PFSK-1 (cell line): ENCODE data around the gene METTL21A.

ENCODE experiments used
- FOXP2 ChIP-seq: optimal IDR thresholded peaks from 2 replicates; pipeline ENCODE3; 2011; ENCODE audit warnings: borderline replicate concordance, control low read depth, inconsistent platforms; ENCODE audit not compliant: insufficient read depth; ENCODE audit errors: extremely low read length, extremely low read depth
- POLR2AphosphoS5 ChIP-seq: IDR thresholded peaks from 2 replicates; pipeline ENCODE4 v1.6.1; 2012; ENCODE audit warnings: low read depth, mild to moderate bottlenecking, control low read depth, low read length, moderate library complexity
- SIN3A ChIP-seq: IDR thresholded peaks from 2 replicates; pipeline ENCODE4 v1.6.1; 2012; ENCODE audit warnings: mild to moderate bottlenecking, low read length, moderate library complexity, borderline replicate concordance; ENCODE audit not compliant: insufficient read depth
- TAF1 ChIP-seq: IDR thresholded peaks from 2 replicates; pipeline ENCODE4 v1.6.1; 2012; ENCODE audit warnings: low read length, control low read depth, borderline replicate concordance; ENCODE audit not compliant: insufficient read depth
- TF ChIP-seq, protein P1 (sequence below), 2 experiments: IDR thresholded peaks; 2 replicates each; pipeline versions ENCODE4 v1.6.1 to v1.8.0; 2011 to 2012; ENCODE audit warnings: low read depth in 2 of 2, low read length in 2 of 2, control low read depth in 1 of 2, inconsistent platforms in 1 of 2, mild to moderate bottlenecking in 1 of 2, moderate library complexity in 1 of 2; ENCODE audit not compliant: insufficient read depth in 1 of 2

Gene METTL21A

DNA sequence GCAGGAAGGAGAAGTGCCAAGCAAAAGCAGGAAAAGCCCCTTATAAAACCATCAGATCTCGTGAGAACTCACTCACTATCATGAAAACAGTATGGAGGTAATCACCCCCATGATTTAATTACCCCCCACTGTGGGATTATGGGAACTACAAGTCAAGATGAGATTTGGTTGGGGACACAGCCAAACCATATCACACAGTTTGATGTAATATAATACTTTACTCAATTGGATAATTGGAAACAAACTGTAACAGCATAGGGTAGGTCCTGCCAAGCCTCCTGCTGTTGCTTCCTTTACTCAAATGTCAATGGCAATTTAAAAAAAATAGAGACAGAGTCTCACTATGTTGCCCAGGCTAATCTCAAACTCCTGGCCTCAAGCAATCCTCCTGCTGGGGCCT is 15.5 kb upstream of the METTL21A start:
- TF ChIP-seq TAF1 (no peak), FOXP2 (no peak), POLR2AphosphoS5 (no peak), SIN3A (no peak)
- TF ChIP-seq, protein P1, sequence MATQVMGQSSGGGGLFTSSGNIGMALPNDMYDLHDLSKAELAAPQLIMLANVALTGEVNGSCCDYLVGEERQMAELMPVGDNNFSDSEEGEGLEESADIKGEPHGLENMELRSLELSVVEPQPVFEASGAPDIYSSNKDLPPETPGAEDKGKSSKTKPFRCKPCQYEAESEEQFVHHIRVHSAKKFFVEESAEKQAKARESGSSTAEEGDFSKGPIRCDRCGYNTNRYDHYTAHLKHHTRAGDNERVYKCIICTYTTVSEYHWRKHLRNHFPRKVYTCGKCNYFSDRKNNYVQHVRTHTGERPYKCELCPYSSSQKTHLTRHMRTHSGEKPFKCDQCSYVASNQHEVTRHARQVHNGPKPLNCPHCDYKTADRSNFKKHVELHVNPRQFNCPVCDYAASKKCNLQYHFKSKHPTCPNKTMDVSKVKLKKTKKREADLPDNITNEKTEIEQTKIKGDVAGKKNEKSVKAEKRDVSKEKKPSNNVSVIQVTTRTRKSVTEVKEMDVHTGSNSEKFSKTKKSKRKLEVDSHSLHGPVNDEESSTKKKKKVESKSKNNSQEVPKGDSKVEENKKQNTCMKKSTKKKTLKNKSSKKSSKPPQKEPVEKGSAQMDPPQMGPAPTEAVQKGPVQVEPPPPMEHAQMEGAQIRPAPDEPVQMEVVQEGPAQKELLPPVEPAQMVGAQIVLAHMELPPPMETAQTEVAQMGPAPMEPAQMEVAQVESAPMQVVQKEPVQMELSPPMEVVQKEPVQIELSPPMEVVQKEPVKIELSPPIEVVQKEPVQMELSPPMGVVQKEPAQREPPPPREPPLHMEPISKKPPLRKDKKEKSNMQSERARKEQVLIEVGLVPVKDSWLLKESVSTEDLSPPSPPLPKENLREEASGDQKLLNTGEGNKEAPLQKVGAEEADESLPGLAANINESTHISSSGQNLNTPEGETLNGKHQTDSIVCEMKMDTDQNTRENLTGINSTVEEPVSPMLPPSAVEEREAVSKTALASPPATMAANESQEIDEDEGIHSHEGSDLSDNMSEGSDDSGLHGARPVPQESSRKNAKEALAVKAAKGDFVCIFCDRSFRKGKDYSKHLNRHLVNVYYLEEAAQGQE (IDR thresholded peaks at IDR 0.05; ENCODE audit: insufficient read depth in 1 of 2, low read depth in 2 of 2, low read length in 2 of 2) = no peak

DNA sequence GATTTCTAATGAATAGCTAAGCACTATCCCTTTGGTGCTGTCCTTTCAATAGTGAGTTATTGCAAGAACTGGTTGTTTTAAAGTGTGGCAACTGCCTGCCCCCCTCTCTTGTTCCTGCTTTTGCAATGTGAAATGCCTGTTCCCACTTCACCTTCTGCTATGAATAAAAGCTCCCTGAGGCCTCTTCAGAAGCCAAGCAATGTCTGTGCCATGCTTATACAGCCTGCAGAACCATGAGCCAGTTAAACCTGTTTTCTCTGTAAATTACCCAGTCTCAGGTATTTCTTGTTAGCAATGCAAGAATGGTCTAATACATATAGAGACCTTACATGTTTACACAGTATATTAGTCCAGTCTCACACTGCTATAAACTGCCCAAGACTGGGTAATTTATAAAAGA is 15.0 kb upstream of the METTL21A start:
- TF ChIP-seq, protein P1 (IDR thresholded peaks at IDR 0.05; ENCODE audit: insufficient read depth in 1 of 2, low read depth in 2 of 2, low read length in 2 of 2) = no peak
- TF ChIP-seq FOXP2 (no peak), POLR2AphosphoS5 (no peak), SIN3A (no peak), TAF1 (no peak)

DNA sequence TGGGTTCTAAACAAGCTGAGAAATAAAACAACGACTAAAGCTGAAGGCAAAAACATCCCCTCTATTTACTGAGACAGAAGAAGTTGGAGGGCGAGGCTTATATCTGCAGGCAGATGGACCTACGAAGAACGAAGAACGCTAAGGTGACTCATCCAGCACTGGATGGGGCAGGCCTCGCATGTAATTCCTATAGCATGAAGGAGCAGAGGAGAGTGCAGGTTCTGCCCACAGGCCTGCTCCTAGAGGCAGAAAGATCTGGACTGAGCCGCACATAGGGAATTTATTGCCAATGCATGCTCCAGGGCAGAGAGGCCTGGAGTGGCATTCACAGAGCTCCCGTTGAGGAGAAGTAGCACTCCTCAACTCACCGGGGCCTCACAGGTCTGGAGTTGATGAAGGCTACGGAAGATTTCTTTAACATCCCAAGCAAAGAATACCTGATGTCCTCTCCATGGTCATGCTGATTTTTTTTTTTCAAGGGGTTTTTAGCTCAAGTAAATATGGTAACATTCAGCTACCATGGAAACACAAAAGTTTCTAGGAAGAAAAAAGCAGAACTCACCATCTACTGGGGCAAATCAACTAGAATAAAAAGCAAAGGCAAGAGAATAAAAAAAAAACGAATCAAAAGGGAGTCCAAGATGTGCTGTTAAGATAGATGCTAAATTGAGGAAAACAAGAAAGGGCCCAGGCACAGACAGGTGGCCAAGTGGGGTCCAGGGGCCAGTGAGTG is 10.4 kb upstream of the METTL21A start:
- no peak for TF ChIP-seq SIN3A
- no peak for TF ChIP-seq POLR2AphosphoS5
- no peak for TF ChIP-seq TAF1
- TF ChIP-seq, protein P1 (IDR thresholded peaks at IDR 0.05; ENCODE audit: insufficient read depth in 1 of 2, low read depth in 2 of 2, low read length in 2 of 2) = no peak
- no peak for TF ChIP-seq FOXP2

- TF ChIP-seq TAF1 (no peak), SIN3A (no peak), FOXP2 (no peak), POLR2AphosphoS5 (no peak)
- TF ChIP-seq, protein P1 (IDR thresholded peaks at IDR 0.05; ENCODE audit: insufficient read depth in 1 of 2, low read depth in 2 of 2, low read length in 2 of 2) = no peak
Measured at GRCh38 chr2:207633686-207634085, 8.5 kb upstream of the METTL21A start.
